ENCODE measurements around the gene TMEM191C. TPM values are rescaled to one million over a fixed set of nuclear protein-coding genes. Genes with fewer than 3 reads are reported as not detected.
"Not testable (repeated sequence)": the region's sequence is repeated elsewhere in the genome, so short reads cannot be mapped to it uniquely, and the experiment has no call there.

TMEM191C gene
- polyA plus RNA-seq, 3 donors from 2014 or later, result 1.7 to 2.5 (median 1.8) TPM

- Mint-ChIP-seq H3K36me3 (no peaks in the 10 kb centered on the region), H3K27ac (no peak overlapping the region), H3K27me3 (ENCODE audit: low read depth in 3 of 3) (no peaks in the 10 kb centered on the region), H3K4me1 (no peaks in the 10 kb centered on the region), H3K4me3 (no peak overlapping the region), H3K9me3 (no peaks in the 10 kb centered on the region)
- no peak for DNase-seq
Observed at GRCh38 chr22:21450858-21451353, 16.3 kb upstream of the TMEM191C start.

GRCh38 chr22:21451545-21452520 is 15.4 kb upstream of the TMEM191C start:
- DNase-seq, result no peak

GRCh38 chr22:21452666-21453065 is 14.5 kb upstream of the TMEM191C start:
- not testable (repeated sequence) for H3K4me1 Mint-ChIP-seq; H3K27me3 Mint-ChIP-seq (ENCODE audit: low read depth in 3 of 3); H3K36me3 Mint-ChIP-seq; DNase-seq; H3K27ac Mint-ChIP-seq; H3K9me3 Mint-ChIP-seq; H3K4me3 Mint-ChIP-seq

More at GRCh38 chr22:21451545-21452520, 15.4 kb upstream of the TMEM191C start:
- Mint-ChIP-seq H3K27ac (no peak overlapping the region), H3K4me3 (no peak overlapping the region), H3K27me3 (ENCODE audit: low read depth in 3 of 3) (no peaks in the 10 kb centered on the region), H3K9me3 (no peaks in the 10 kb centered on the region), H3K4me1 (no peaks in the 10 kb centered on the region), H3K36me3 (no peaks in the 10 kb centered on the region)

- DNase-seq; H3K27me3 Mint-ChIP-seq (ENCODE audit: low read depth in 3 of 3); H3K36me3 Mint-ChIP-seq; H3K27ac Mint-ChIP-seq; H3K9me3 Mint-ChIP-seq; H3K4me1 Mint-ChIP-seq; H3K4me3 Mint-ChIP-seq: not testable (repeated sequence)
Observed at GRCh38 chr22:21454998-21455333, 12.2 kb upstream of the TMEM191C start.

- no peak overlapping the region for H3K27ac Mint-ChIP-seq
- no peaks in the 10 kb centered on the region for H3K27me3 Mint-ChIP-seq (ENCODE audit: low read depth in 3 of 3)
- H3K4me3 Mint-ChIP-seq, result no peak overlapping the region
- no peak for DNase-seq
- H3K4me1 Mint-ChIP-seq, result no peaks in the 10 kb centered on the region
- no peaks in the 10 kb centered on the region for H3K9me3 Mint-ChIP-seq
- no peaks in the 10 kb centered on the region for H3K36me3 Mint-ChIP-seq
Observed at GRCh38 chr22:21455334-21456089, 11.7 kb upstream of the TMEM191C start.

- no peaks in the 10 kb centered on the region for H3K27me3 Mint-ChIP-seq (ENCODE audit: low read depth in 3 of 3)
- no peaks in the 10 kb centered on the region for H3K36me3 Mint-ChIP-seq
- no peaks in the 10 kb centered on the region for H3K4me1 Mint-ChIP-seq
- DNase-seq, result no peak
- no peak overlapping the region for H3K4me3 Mint-ChIP-seq
- no peak overlapping the region for H3K27ac Mint-ChIP-seq
- H3K9me3 Mint-ChIP-seq, result no peaks in the 10 kb centered on the region
Observed at GRCh38 chr22:21457023-21457787, 10.0 kb upstream of the TMEM191C start.

GRCh38 chr22:21462672-21463071 is 4.5 kb upstream of the TMEM191C start:
- not testable (repeated sequence) for H3K4me3 Mint-ChIP-seq; DNase-seq; H3K27ac Mint-ChIP-seq; H3K27me3 Mint-ChIP-seq (ENCODE audit: low read depth in 3 of 3); H3K36me3 Mint-ChIP-seq; H3K4me1 Mint-ChIP-seq; H3K9me3 Mint-ChIP-seq

- not testable (repeated sequence) for H3K9me3 Mint-ChIP-seq; H3K36me3 Mint-ChIP-seq; H3K27me3 Mint-ChIP-seq (ENCODE audit: low read depth in 3 of 3); H3K4me1 Mint-ChIP-seq
- DNase-seq, result peak; percentile 83 to 90 (median 88)
- Mint-ChIP-seq H3K4me3 (peak overlapping the region; percentile 89 to 96 (median 92)), H3K27ac (peak overlapping the region; percentile 82 to 97 (median 96))
Observed at GRCh38 chr22:21468194-21469096, 1.3 kb downstream of the TMEM191C start.

GRCh38 chr22:21469097-21469994 is 2.2 kb downstream of the TMEM191C start:
- H3K27ac Mint-ChIP-seq; H3K27me3 Mint-ChIP-seq (ENCODE audit: low read depth in 3 of 3); DNase-seq; H3K9me3 Mint-ChIP-seq; H3K4me3 Mint-ChIP-seq; H3K4me1 Mint-ChIP-seq; H3K36me3 Mint-ChIP-seq: not testable (repeated sequence)

- not testable (repeated sequence) for H3K9me3 Mint-ChIP-seq; H3K4me3 Mint-ChIP-seq; H3K36me3 Mint-ChIP-seq; DNase-seq; H3K27ac Mint-ChIP-seq; H3K27me3 Mint-ChIP-seq (ENCODE audit: low read depth in 3 of 3); H3K4me1 Mint-ChIP-seq
Observed at GRCh38 chr22:21472984-21473383, 5.8 kb downstream of the TMEM191C start.

GRCh38 chr22:21473664-21474063 is 6.5 kb downstream of the TMEM191C start:
- H3K27ac Mint-ChIP-seq; DNase-seq; H3K27me3 Mint-ChIP-seq (ENCODE audit: low read depth in 3 of 3); H3K4me3 Mint-ChIP-seq; H3K36me3 Mint-ChIP-seq; H3K4me1 Mint-ChIP-seq; H3K9me3 Mint-ChIP-seq: not testable (repeated sequence)

- H3K4me3 Mint-ChIP-seq; H3K27me3 Mint-ChIP-seq (ENCODE audit: low read depth in 3 of 3); H3K36me3 Mint-ChIP-seq; DNase-seq; H3K9me3 Mint-ChIP-seq; H3K4me1 Mint-ChIP-seq; H3K27ac Mint-ChIP-seq: not testable (repeated sequence)
Observed at GRCh38 chr22:21484039-21484438, 16.9 kb downstream of the TMEM191C start.

Data from immature natural killer cell (primary cell).